Testis (tissue), 2 donors: ENCODE data around the gene TDRD9.

Experiments used
- CTCF ChIP-seq, 3 experiments: fragments of 450-650 bp in 2 of 3; fragments of 200-600 bp in 1 of 3; sonication (generic) in 1 of 3; IDR thresholded peaks; one replicate each; pipeline ENCODE4 v1.5.1; 2016 to 2019; ENCODE audit warnings: antibody characterized with exemption in 3 of 3, mild to moderate bottlenecking in 2 of 3, moderate library complexity in 1 of 3
- POLR2A ChIP-seq: fragments of 450-650 bp; IDR thresholded peaks from one replicate; pipeline ENCODE4 v1.6.1; 2017; ENCODE audit warnings: antibody characterized with exemption, mild to moderate bottlenecking, moderate library complexity

- TF ChIP-seq POLR2A = no peak
- no peak for TF ChIP-seq CTCF (IDR thresholded peaks at IDR 0.05)
These were observed 6.8 kb downstream of the TDRD9 start for GRCh38 chr14:103935102-103935501.
